ENCODE results near the gene SZT2.
"Not testable (repeated sequence)": the region's sequence is repeated elsewhere in the genome, so short reads cannot be mapped to it uniquely, and the experiment has no call there.

The SZT2 gene

GRCh38 chr1:43392702-43393101 is 3.0 kb downstream of the SZT2 start:
- DNase-seq: no peak

GRCh38 chr1:43395523-43395922 is 5.8 kb downstream of the SZT2 start:
- DNase-seq: no peak

- no peak for DNase-seq
Observed at GRCh38 chr1:43396059-43396458, 6.4 kb downstream of the SZT2 start.

GRCh38 chr1:43398227-43398626 is 8.5 kb downstream of the SZT2 start:
- DNase-seq: no peak

GRCh38 chr1:43400441-43400840 is 10.7 kb downstream of the SZT2 start:
- not testable (repeated sequence) for DNase-seq

GRCh38 chr1:43402089-43402865 is 12.6 kb downstream of the SZT2 start:
- no peak for DNase-seq

- no peak for DNase-seq
Observed at GRCh38 chr1:43404353-43404752, 14.7 kb downstream of the SZT2 start.

GRCh38 chr1:43405219-43405875 is 15.6 kb downstream of the SZT2 start:
- DNase-seq: no peak

- no peak for DNase-seq
Observed at GRCh38 chr1:43405876-43406234, 16.2 kb downstream of the SZT2 start.

GRCh38 chr1:43410571-43410970 is 20.9 kb downstream of the SZT2 start:
- no peak for DNase-seq

GRCh38 chr1:43413426-43413825 is 23.7 kb downstream of the SZT2 start:
- not testable (repeated sequence) for DNase-seq

- DNase-seq: no peak
Observed at GRCh38 chr1:43414634-43415223, 25.0 kb downstream of the SZT2 start.

GRCh38 chr1:43415901-43416300 is 26.2 kb downstream of the SZT2 start:
- DNase-seq: no peak

GRCh38 chr1:43418858-43419257 is 29.2 kb downstream of the SZT2 start:
- no peak for DNase-seq

GRCh38 chr1:43419627-43420425 is 30.1 kb downstream of the SZT2 start:
- no peak for DNase-seq

- no peak for DNase-seq
Observed at GRCh38 chr1:43420874-43421273, 31.2 kb downstream of the SZT2 start.

GRCh38 chr1:43421396-43421795 is 31.7 kb downstream of the SZT2 start:
- no peak for DNase-seq

- DNase-seq: no peak
Observed at GRCh38 chr1:43421976-43422750, 32.5 kb downstream of the SZT2 start.

- DNase-seq: no peak
Observed at GRCh38 chr1:43422995-43423671, 33.4 kb downstream of the SZT2 start.

- DNase-seq: no peak
Observed at GRCh38 chr1:43423672-43424550, 34.2 kb downstream of the SZT2 start.

- no peak for DNase-seq
Observed at GRCh38 chr1:43425045-43425444, 35.3 kb downstream of the SZT2 start.
